Breast epithelium (tissue), 3 donors: Measurements from ENCODE around the gene CFHR2.

ENCODE experiments used
- CTCF ChIP-seq, 3 donors: fragments of 450-650 bp; IDR thresholded peaks; one replicate each; pipeline ENCODE4 v1.5.1; 2016 to 2017; ENCODE audit warnings: antibody characterized with exemption in 3 of 3, mild to moderate bottlenecking in 3 of 3, moderate library complexity in 3 of 3
- POLR2A ChIP-seq: fragments of 450-650 bp; IDR thresholded peaks from one replicate; pipeline ENCODE4 v1.6.1; 2016; ENCODE audit warnings: antibody characterized with exemption, mild to moderate bottlenecking, moderate library complexity
- POLR2AphosphoS5 ChIP-seq, 3 donors: sonication (generic); formaldehyde crosslinking; IDR thresholded peaks; one replicate each; pipeline ENCODE4 v1.6.1; 2017; ENCODE audit warnings: antibody characterized with exemption in 3 of 3

GRCh38 chr1:196933531-196934189, 9.9 kb upstream of the CFHR2 start:
- no peak for TF ChIP-seq CTCF (IDR thresholded peaks at IDR 0.05)
- TF ChIP-seq POLR2AphosphoS5 (IDR thresholded peaks at IDR 0.05): no peak
- TF ChIP-seq POLR2A: no peak
